GM04504 (cell line): Measurements from ENCODE around the gene CYP1B1.
A peak's percentile ranks its signal among the peaks of the same experiment; 100 is the strongest.
"Not testable (repeated sequence)": the region's sequence is repeated elsewhere in the genome, so short reads cannot be mapped to it uniquely, and the experiment has no call there.

ENCODE experiments used
- DNase-seq: peaks from one replicate; pipeline ENCODE4 v3.0.0-alpha.2; 2012; ENCODE audit warnings: low read depth

CYP1B1 gene

GRCh38 chr2:38098421-38099098 is 22.6 kb upstream of the CYP1B1 start:
- DNase-seq = no peak

GRCh38 chr2:38097988-38098385 is 22.0 kb upstream of the CYP1B1 start:
- DNase-seq = no peak

GRCh38 chr2:38097258-38097987 is 21.5 kb upstream of the CYP1B1 start:
- no peak for DNase-seq

GRCh38 chr2:38095996-38096861 is 20.3 kb upstream of the CYP1B1 start:
- DNase-seq = no peak

GRCh38 chr2:38095079-38095995 is 19.4 kb upstream of the CYP1B1 start:
- DNase-seq = no peak

- DNase-seq = no peak
These were observed 17.7 kb upstream of the CYP1B1 start for GRCh38 chr2:38093527-38094165.

GRCh38 chr2:38092196-38092902 is 16.4 kb upstream of the CYP1B1 start:
- DNase-seq = no peak

GRCh38 chr2:38091760-38092159 is 15.8 kb upstream of the CYP1B1 start:
- DNase-seq = no peak

- no peak for DNase-seq
These were observed 15.0 kb upstream of the CYP1B1 start for GRCh38 chr2:38090928-38091327.

GRCh38 chr2:38090212-38090611 is 14.3 kb upstream of the CYP1B1 start:
- not testable (repeated sequence) for DNase-seq

GRCh38 chr2:38085998-38086698 is 10.2 kb upstream of the CYP1B1 start:
- not testable (repeated sequence) for DNase-seq

- DNase-seq = not testable (repeated sequence)
These were observed 8.6 kb upstream of the CYP1B1 start for GRCh38 chr2:38084556-38084955.

- not testable (repeated sequence) for DNase-seq
These were observed 6.8 kb upstream of the CYP1B1 start for GRCh38 chr2:38082727-38083126.

- DNase-seq = no peak
These were observed 4.4 kb upstream of the CYP1B1 start for GRCh38 chr2:38080346-38080745.

- DNase-seq = no peak
These were observed 3.4 kb upstream of the CYP1B1 start for GRCh38 chr2:38079116-38080052.

GRCh38 chr2:38077431-38077769 is 1.4 kb upstream of the CYP1B1 start:
- DNase-seq = no peak

GRCh38 chr2:38076710-38077430 is 919 bp upstream of the CYP1B1 start:
- peak; percentile 87 for DNase-seq

- DNase-seq = peak; percentile 43
These were observed 280 bp upstream of the CYP1B1 start for GRCh38 chr2:38076152-38076709.
